HG03175 (cell line): ENCODE measurements around the gene MESP1.

Experiments
- ATAC-seq: cut with Tn5 transposase; IDR thresholded peaks from one replicate; pipeline ENCODE4 v1.9.1; 2021; ENCODE audit warnings: mild to moderate bottlenecking, moderate library complexity; ENCODE audit not compliant: unreplicated experiment

The MESP1 gene

GRCh38 chr15:89760303-89761008 lies 9.4 kb upstream of the MESP1 start:
- ATAC-seq = peak; percentile 65

GRCh38 chr15:89759835-89760234 lies 8.8 kb upstream of the MESP1 start:
- ATAC-seq = no peak

DNA sequence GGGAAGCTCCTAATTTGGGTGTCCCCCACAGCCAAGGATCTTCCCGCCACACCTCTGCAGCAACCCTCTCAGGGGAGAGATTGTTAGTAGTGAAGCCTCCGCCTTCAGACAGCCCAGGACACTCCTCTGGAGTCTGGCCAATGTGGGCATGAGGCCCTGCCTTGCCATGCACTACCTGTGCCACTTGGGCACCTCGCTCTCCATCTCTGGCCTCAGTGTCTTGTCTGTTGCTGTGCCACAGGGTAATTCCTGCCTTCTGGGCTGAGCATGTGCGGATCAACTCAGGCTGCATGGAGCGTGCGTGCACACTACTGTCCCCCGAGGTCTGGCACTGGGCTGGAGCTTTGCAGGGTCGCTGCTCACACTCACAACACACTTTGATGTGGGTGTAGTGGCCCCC lies 7.9 kb upstream of the MESP1 start:
- no peak for ATAC-seq

DNA sequence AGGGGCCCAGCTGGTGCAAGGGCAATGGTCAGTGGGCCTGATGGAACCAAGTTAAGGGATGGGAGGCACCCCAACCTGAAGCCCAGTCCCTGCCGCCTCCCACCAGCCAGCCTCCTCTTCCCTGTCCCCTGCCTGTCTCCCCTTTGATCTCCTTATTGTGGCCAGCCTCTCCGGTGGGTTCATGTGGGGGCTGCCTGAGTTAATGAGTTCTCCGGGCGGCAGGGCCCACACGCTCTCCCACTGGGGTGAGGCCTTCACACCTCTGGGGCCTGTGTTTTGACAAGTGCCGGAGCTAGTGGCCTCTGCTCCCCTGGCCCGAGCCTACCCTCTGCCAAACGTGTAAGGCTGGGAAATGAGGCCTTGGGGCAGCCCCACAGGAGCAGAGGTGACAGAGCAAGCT lies 7.2 kb upstream of the MESP1 start:
- ATAC-seq = no peak

GRCh38 chr15:89756897-89757296 lies 5.8 kb upstream of the MESP1 start:
- ATAC-seq = no peak

DNA sequence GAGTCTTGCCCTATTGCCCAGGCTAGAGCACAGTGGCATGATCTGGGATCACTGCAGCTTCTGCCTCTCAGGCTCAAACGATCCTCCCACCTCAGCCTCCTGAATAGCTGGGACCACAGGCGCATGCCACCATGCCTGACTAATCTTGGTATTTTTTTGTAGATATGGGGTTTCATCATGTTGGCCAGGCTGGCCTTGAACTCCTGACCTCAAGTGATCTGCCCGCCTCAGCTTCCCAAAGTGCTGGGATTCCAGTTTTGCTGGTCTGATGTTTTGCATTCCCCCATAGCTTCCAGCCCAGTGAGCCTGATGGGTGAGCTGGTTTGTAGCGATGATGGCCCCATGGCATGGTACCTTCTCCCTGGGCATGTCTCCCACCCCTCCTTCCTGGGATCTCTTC lies 4.7 kb upstream of the MESP1 start:
- ATAC-seq = no peak

DNA sequence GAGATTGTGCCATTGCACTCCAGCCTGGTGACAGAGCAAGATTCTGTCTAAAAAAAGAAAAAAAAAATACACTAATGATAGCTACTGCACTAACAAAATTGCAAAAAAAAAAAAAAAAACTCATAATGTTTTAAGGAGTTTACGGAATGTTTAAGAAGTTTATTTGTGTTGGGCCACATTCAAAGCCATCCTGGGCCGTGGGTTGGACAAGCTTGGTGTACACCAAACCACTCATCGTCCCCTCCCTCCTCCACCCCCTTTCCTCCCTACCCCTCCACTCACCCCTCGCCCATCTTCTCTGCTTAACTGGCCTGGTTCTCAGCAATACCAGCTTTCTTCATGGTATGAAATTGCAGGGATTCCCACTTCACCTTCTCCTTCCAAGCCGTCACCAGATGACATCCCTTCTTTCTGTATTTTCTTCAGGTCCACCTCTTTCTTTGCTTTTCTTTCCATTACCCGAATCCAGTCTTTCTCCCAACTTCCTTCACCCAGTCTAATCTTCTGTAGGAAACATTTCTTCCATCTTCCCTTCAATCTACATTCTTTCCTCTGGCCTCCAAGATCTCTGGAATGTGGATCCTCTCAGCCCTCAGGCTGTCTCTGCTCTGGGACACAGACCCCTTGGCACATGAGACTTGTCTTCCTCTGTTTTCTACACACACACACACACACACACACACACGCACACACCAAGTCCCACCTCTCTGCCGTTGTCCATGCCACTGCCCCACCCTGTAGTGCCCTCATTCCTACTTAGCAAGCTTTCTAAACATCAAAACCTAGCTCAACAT lies 3.5 kb upstream of the MESP1 start:
- no peak for ATAC-seq

- ATAC-seq = no peak
Observed at GRCh38 chr15:89753855-89754254, 2.8 kb upstream of the MESP1 start.

- no peak for ATAC-seq
Observed at GRCh38 chr15:89751748-89752147, 699 bp upstream of the MESP1 start.

GRCh38 chr15:89749951-89750559 lies 994 bp downstream of the MESP1 start:
- ATAC-seq = peak; percentile 11

GRCh38 chr15:89749526-89749925 lies 1.5 kb downstream of the MESP1 start:
- ATAC-seq = no peak

DNA sequence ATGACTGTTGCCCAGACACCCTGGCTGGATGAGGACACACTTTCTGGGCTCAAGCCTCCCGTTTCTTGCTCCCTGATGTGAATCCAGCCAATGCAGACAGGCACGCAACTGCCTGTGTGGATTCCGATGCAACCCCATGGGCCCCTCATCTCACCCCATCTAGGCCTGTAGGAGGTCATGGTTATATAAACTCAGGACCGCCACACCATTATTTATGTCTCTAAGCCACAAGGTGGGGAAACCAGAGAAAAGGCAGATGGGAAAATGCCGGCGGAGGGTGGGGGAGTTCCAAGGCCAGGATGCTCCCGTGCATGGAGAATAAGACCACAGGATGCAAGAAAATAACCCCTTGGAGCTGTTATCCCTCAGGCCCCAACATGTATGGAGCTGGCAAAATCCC lies 2.0 kb downstream of the MESP1 start:
- ATAC-seq = no peak

DNA sequence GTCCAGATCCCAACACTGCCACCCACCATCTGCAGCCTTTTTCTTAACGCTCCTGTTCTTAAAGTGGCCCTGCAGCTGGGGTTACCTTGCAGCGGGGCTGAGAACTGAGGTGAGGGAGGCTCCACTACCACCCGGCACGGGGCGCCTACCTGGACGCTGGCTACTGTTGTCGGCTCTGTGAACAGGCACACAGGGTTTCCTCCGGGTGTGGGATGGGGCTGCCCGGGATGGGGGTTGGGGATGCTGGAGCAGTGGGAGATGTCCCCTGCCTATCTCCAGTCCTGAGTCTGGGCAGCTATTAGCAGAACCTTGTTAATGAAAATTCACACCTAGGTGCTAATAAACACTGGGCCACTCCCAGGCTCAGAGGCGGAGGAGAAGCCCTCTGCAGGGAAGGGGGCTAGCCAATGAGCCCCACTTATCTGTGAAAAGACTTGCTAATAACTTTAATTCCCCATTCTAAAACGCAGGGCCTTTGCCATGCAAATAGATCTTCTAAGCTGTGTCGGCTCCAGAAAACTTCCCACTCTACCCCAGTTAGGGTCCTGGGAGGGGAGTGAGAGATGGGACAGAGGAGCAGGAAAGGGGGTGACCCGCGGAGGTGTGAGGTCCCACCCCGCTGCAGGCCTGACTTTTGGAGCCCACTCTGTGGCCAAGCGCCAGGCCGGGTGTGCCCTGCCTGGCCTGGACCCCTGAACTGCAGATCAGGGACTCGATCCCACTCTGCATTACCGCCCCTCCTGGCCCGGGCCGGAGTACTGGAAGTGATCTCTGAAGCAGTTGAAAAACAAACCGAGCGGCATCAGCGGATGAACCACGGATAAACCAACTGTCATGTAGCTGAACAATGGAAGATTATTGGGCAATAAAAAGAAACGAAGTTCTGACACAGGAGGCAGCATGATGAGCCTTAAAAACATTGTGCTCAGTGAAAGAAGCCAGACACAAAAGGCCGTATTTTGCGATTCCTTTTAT lies 3.1 kb downstream of the MESP1 start:
- ATAC-seq = no peak

DNA sequence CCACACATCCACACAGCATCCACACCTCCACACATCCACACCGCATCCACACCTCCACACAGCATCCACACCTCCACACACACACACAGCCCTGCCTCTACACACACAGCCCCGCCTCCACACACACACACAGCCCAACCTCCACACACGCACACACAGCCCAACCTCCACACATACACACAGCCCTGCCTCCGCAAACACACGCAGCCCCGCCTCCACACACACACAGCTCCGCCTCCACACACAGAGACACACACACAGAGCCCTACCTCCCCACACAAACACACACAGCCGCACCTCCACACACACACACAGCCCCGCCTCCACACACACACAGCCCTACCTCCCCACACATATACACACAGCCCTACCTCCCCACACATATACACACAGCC lies 4.7 kb downstream of the MESP1 start:
- ATAC-seq = no peak

DNA sequence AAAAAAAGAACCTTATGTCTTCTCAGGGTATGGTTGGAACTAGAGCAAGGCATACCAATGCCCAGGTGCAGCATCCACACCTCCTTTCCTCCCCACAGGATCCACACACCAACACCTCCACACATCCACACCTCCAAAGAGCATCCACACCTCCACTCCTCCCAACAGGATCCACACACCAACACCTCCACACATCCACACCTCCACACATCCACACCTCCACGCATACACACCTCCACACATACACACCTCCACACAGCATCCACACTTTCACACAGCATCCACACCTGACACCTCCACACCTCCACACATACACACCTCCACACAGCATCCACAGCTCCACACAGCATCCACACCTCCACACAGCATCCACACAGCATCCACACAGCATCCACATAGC lies 5.3 kb downstream of the MESP1 start:
- no peak for ATAC-seq

GRCh38 chr15:89745131-89745530 lies 5.9 kb downstream of the MESP1 start:
- no peak for ATAC-seq

DNA sequence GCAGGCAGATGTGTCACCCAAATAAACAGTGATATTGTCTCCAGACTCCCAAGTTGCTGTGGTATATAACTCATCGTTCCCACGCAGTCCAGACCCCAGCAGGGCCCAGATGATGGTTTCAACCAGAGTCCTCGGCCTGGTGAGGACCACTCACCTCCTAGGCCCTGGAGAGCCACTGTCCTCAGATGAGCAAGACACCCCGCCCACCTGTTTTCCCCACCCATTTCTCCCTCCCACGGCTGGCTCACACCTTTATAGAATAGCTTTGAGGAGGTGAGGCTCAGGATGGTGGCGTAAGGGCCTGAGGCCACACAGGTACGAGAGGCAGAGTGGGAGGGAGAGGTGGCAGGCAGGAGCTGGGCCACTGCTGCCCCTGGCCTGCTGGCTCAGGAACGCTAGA lies 7.5 kb downstream of the MESP1 start:
- no peak for ATAC-seq

DNA sequence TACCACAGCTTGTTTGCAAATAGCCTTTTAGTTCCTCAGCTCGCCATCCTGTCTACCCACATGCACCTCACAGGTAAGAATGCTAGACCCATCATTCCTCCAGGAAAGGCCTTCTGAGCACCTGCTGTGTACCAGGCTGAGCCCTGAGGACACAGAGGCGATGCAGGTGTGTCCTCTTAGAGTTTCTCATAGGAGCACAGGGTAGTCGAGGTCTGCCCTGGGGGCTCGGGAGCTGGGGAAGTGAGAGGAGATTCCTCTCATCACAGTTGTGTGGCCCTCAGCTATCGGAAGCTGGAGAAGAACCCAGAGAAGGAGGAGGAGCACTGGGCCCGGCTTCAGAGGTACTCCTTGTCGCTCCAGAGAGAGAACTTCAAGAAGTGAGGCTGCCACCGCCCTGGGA lies 8.0 kb downstream of the MESP1 start:
- no peak for ATAC-seq

- peak; percentile 72 for ATAC-seq
Observed at GRCh38 chr15:89740137-89740536, 10.9 kb downstream of the MESP1 start.

DNA sequence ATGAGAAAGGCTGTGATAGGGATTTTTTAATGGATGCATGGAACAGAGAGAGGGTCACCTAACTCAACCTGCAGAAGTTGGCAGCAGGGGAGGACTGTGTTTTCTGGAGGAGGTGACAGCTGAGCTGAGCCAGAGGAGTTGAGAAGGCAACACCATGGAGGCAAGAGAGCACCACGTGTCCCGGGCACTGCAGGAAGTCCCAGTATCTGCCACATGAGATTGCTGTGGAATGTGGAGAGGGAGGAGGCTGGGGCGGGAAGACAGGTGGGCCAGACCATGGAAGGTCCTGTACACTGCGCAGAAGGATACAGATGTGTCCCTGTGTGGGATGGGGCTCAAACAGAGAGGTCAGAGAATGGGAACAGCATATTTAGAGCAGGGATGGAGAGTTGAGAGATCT lies 15.3 kb downstream of the MESP1 start:
- ATAC-seq = no peak
